NOMO-1 treated with dmso at 0.1 percent for 144 hours (cell line): Measurements from ENCODE around the gene VSTM2B.

ENCODE experiments used
- DNase-seq: peaks from one replicate; lab custom pipeline; 2025; ENCODE audit not compliant: unreplicated experiment; lab: John Stamatoyannopoulos, UW

VSTM2B gene

DNA sequence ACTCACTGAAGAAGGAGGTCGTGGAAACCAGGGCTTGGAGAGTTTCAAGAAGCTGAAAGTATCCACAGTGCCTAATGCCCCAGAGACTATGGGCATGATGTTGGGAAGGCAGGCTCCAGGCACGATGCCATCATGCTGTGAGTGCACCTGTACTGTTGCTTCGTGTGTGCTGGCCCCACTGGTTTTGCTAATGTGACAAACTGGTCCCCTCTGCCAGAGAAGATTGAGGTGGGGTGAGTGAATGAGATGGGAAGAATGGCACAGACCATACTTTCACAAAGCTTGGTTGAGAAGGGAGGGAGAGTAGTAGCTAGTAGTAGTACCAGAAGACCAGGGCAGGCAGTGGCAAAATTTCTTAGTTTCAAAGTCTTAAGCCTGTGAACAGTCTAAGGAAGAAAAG is 61.3 kb downstream of the VSTM2B start:
- DNase-seq, result no peak

GRCh38 chr19:29587518-29587986 is 61.8 kb downstream of the VSTM2B start:
- no peak for DNase-seq

GRCh38 chr19:29588095-29588494 is 62.3 kb downstream of the VSTM2B start:
- no peak for DNase-seq

DNA sequence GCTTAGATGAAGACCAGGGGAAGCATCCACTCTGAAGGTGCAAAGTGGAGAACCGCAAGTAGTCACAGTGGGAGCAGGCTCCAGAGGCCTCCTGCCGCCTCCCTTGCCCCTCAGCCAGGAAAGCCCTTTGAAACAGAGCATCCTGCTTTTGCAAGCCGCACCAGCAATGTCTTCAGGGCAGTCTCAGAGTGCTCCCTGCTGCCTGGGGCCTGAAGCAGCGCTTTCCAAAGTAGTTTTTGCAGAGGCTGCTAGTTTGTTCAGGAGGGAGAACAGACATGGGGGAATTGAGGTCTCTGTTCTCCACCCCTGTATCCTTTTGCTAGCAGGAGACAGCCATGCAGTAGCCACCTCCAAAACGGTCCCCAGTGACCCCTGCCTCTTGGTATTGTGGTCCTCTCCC is 64.5 kb downstream of the VSTM2B start:
- no peak for DNase-seq

DNA sequence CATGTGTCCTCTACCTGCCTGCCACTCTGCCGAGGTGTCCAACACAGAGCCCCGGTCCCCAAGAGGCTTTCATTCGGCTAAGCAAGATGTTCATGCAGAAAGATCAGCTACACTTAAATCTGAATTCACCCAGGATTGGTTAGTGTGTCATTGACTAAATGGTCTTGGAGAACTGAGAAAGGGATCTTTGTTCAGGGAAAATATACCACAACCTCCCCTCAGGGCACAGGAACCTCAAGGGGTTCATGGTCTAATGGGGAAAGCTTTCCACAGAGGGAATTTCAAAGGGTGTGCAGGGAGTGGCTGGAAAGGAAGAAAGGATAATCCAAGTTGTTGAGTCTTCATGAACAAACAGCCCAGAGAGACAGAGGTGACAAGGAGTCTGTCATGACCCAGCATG is 65.9 kb downstream of the VSTM2B start:
- DNase-seq, result no peak

DNA sequence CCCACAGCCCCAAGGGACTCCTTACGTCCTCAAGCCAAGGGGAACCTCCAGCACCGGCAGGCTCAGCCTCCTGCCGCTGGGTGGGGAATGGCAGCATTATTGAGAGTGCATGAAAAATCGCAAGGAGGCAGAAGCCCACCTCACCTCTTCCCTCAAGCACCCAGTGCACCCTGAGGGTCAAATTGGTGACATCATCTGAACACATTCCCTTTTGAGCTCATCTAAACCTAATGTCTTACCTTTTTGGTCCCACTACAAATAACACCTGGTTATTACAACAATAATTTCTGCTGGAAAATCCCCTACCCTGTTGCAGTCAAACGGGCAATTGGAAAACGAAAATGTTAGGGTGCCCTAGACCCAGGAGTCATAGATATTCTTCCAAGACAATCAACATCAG is 68.1 kb downstream of the VSTM2B start:
- DNase-seq, result no peak

DNA sequence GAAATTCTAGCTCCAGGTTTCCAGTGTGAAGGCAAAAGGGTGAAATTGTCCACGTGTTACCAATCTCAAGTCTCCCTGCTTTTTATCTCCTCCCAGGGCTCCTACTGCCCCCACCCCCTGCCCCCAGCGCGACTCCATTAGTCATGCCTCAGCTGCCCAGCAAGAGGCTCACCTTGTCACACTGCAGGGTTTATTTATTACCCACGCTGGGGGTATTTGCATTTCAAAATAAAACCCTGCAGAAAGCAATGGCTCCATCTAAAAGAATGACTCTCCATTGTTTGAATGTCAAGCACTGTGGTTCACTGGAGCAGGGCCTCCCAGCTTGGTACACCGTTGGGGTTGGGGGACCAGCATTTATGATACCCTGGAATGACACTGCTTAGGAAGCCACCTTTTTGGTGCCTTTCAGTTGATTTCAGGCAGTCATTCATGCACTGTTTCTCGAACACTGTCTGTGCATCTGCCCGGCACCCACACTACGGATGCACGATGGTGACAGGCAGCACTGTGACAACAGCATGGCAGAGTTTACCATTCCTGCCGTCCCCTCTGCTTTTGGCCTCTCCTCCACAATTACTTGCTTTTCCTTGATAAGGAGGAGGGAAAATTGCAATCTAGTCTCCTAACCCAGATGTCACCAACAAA is 70.4 kb downstream of the VSTM2B start:
- DNase-seq, result no peak

DNA sequence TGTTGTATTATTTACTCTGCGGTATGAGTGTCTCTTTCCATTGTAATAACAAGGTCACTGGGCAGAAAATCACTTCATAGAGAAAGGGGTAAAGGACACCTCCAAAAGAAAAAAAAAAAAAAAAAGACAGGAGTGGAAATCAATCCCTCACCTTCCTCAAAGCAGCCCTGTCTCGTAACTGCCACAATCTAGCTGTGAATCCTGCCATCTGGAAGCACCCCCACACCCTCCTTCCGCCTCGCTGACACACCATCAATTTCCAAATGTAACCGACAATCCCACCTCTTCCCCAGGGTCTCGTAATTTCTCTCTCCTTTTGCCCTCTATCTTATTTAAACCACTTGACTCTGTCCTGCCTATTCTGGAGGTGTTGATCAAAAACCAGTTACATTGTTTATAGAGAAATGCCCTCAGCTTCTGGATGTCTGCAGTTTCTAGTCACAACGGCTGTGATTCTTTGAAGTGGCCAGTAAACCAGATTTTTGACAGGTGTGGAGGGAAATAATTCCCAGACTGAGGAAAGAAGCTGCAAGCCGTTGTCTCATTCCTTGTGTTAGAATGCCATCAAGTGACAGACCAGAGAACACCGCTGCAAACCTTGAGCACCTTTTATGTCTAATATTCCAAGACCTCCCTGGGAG is 71.2 kb downstream of the VSTM2B start:
- DNase-seq, result no peak

DNA sequence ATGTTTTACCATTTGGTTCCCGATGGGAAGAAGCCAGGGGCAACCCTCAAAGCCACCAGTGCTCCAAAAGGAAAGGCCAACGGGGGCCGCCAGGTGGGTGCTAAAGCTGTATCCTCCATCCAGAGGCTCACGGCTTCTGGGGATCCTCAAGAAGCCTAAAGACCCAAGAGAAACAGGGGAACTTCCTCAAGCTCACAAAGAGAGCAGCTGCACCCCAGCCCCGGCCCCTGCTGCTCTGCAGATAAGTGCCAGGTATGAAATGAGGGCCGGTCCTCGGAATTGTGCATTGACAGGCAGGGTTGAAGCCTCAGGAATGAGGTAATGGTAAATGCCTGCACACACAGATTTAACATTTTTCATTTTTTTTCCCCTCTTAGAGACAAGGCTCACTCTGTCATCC is 72.2 kb downstream of the VSTM2B start:
- DNase-seq, result no peak

GRCh38 chr19:29598496-29598895 is 72.7 kb downstream of the VSTM2B start:
- no peak for DNase-seq

- no peak for DNase-seq
Observed at GRCh38 chr19:29603308-29603707, 77.5 kb downstream of the VSTM2B start.

- peak; percentile 79 for DNase-seq
Observed at GRCh38 chr19:29605653-29606419, 80.0 kb downstream of the VSTM2B start, which contains the start of gene POP4. POP4 (plus strand) TSS chr19:29606283; CDS start chr19:29606319, 36 bp downstream.

DNA sequence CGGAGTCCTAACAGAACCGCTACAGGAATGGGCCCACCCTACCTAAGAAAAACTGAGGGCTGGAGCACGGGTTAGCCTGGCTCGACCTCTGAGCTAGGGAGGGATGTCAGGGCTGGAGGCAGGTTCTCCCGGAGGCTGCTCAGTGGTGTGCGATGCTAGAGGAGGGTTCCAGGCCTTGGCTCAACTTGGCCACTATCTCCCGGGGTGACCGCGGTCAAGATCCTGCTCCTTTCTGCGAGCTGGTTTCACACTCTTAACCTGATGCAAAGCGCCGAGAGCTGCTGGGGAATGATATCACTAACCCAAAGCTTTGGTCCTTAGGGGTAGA is 80.6 kb downstream of the VSTM2B start:
- DNase-seq, result no peak

GRCh38 chr19:29609636-29610035 is 83.8 kb downstream of the VSTM2B start:
- no peak for DNase-seq

- DNase-seq, result no peak
Observed at GRCh38 chr19:29610213-29610573, 84.4 kb downstream of the VSTM2B start.

- DNase-seq, result peak; percentile 48
Observed at GRCh38 chr19:29610574-29611271, 84.9 kb downstream of the VSTM2B start.

DNA sequence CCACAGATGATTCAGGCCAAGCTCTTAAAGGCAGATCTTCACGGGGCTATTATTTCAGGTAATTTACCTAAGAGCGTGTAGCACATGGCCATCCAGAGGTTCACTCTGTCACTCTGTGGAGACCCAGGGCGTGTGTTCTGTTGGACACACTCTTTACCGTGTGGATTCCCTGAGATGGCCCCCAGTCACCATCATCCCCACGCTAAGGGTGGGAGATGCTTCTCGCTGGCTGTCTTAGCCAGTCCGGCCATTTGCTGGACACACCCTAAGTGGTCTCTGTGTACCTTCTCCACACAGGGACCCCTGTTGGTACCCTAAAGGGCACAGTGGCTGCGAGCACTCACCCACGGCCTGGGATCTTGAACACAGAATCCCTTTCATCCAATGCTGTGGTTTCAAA is 86.3 kb downstream of the VSTM2B start:
- no peak for DNase-seq

DNA sequence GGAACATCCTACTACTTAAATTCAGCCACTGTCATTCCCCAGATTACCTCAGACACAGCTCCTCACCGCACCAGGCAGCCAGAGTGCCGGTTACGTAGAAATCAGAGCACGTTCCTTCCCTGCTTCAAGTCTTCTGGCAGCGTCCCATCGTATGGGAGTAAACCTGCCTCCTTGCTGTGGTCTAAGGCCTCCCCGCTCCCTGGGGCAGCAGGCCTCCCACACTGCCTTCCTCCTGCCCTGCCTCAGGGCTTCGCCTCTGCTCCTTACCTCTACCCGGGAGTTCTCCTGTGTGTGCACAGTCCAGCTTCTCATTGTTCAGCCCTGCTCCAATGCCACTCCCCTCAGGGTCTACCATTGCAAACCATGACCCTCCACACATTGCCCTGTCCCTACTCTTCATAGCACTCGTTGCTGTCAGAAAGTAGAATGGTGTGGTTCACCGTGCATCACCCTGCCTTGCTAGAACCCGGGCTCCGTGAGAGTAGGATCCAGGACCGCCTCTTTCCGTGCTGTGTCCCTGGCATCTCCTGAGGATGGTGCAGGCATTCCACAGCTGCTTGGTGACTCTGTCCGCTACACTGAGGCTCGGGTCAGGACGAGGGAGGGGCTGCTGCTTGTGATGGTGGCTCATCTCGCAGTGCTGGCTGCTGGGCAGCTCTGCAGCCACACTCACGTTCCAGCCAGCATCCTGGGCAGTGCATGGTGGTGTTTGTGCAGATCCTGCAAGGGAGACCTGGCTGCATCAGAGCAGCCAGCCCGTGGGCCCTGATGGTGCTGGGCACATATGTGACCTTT is 87.2 kb downstream of the VSTM2B start:
- DNase-seq, result no peak

- DNase-seq, result no peak
Observed at GRCh38 chr19:29614046-29614445, 88.3 kb downstream of the VSTM2B start.
